ENCODE results near the gene KLF13. TPM values are rescaled to one million over a fixed set of nuclear protein-coding genes. Genes with fewer than 3 reads are reported as not detected.
A peak's percentile ranks its signal among the peaks of the same experiment; 100 is the strongest.

KLF13 gene
- polyA plus RNA-seq, 2 of the 4 experiments (the other 2 are of a cell fraction): 53.5 TPM

DNA sequence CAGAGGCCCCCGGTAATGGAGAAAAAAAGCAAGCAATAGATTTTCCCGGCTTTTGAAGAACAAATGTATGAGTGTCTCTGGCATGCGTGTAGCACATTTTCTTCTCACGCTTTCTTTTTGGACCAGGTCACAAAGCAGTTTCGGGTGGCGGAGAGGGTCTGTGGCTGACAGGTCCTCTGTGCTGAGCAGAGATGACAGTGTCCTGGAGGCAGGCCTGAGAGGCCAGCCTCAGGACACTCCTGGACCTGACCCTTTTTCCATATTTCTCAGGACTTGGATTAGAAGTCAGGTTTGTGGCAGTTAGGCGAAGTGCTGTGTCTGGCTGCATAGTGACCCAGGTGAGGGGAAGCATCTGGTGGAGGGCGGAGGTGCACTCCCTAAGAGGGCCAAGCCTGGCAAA lies 52.9 kb downstream of the KLF13 start:
- FAIRE-seq: no peak
- Histone ChIP-seq H3K9me3 (no peaks in the 10 kb centered on the region), H3K27ac (no peak overlapping the region), H3K4me3 (no peak overlapping the region), H3K4me1 (peaks cover 11% of the 10 kb centered on the region; the same call in 2 of the 3 replicates), H3K4me2 (no peak overlapping the region)
- POLR2A ChIA-PET: no interaction called here
- WGBS (ENCODE audit: missing lambda C conversion rate): 91% methylated on average over 8 of the region's 8 CpGs
- CTCF ChIA-PET: no interaction called here
- no peak for ATAC-seq
- no peak for TF ChIP-seq EP300 (IDR thresholded peaks at IDR 0.05)
- no peak for TF ChIP-seq ZSCAN20 (CRISPR knock-in tag; IDR thresholded peaks at IDR 0.05)
- no peak for TF ChIP-seq KDM5A (IDR thresholded peaks at IDR 0.05)
- no peak for TF ChIP-seq RAD21 (conservative IDR thresholded peaks at IDR 0.05 in 1 of 2, IDR thresholded peaks at IDR 0.05 in 1 of 2)
- no peak for TF ChIP-seq FOXS1 (CRISPR knock-in tag; IDR thresholded peaks at IDR 0.05)
- TF ChIP-seq POLR2AphosphoS2 (conservative IDR thresholded peaks at IDR 0.05; ENCODE audit: low read length): no peak
- TF ChIP-seq ZFP36 (IDR thresholded peaks at IDR 0.05; ENCODE audit: borderline replicate concordance, partially characterized antibody): no peak
- TF ChIP-seq TFCP2L1 (CRISPR knock-in tag; IDR thresholded peaks at IDR 0.05): no peak
- TF ChIP-seq ZC3H11A (IDR thresholded peaks at IDR 0.05): no peak
- TF ChIP-seq FOSB (CRISPR knock-in tag; IDR thresholded peaks at IDR 0.05): no peak
- no peak for TF ChIP-seq GATA3 (IDR thresholded peaks at IDR 0.05; ENCODE audit: borderline replicate concordance)
- no peak for TF ChIP-seq MAZ (IDR thresholded peaks at IDR 0.05; ENCODE audit: borderline replicate concordance, low read depth, low read length)
- TF ChIP-seq MYC (IDR thresholded peaks at IDR 0.05; ENCODE audit: borderline replicate concordance, low read length): no peak
- no peak for TF ChIP-seq PHF8 (IDR thresholded peaks at IDR 0.05; ENCODE audit: borderline replicate concordance, low read depth)
- TF ChIP-seq HOXA7 (CRISPR knock-in tag; IDR thresholded peaks at IDR 0.05): no peak
- DNase-seq (ENCODE audit: low read depth in 1 of 2, low spot score in 1 of 2): no peak

DNA sequence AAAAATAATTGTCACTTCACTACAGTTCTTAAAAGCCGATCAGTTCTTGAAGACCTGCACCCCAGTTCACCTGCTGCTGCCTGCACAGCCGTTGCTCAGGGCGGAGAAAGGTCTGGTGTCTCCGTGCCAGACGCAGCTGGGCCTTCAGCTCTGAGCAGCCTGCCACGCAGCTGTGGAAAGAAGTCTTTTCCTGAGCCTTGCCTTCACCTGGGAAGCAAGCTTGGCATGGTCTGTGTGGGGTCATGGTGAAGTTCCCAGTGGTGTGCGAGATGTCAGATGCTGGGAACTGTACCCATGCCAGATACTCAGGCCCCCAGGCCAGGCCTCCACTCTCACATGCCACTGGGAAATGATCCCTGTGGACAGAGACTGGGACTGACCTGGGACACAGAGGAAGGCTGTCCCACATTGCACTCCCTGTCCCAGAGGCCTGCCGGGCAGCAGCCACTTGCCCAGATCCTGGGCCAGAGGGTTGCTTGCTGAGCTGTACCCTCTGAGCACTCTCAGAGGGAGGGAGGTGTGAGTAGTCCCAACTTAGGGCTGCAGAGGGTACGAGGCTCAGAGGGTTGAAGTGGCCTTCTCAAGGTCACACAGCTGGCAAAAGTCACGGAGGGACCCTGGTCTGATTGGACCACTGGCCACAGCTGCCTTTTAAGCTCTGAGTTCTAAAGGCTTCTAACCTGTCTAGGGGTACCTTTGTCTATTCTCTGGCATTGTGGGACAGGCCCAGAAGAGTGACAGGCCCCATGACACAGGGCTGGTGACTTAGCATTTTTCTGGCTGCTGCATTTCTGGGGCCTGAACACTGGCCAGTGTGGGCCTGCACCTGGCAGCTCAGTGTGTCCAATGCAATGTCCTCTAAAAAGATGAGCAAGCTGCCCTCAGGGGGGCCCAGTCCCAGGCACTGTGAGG lies 55.4 kb downstream of the KLF13 start:
- FAIRE-seq (no peak), ATAC-seq (peak; percentile 25 to 49; a peak in 3 of 6 replicates), DNase-seq (ENCODE audit: low read depth in 1 of 2, low spot score in 1 of 2) (no peak)
- TF ChIP-seq MYC (IDR thresholded peaks at IDR 0.05; ENCODE audit: borderline replicate concordance, low read length) (no peak), KDM5A (IDR thresholded peaks at IDR 0.05) (no peak), MAFK (IDR thresholded peaks at IDR 0.05; ENCODE audit: partially characterized antibody) (no peak), HEYL (CRISPR knock-in tag; IDR thresholded peaks at IDR 0.05) (no peak), CHD4 (IDR thresholded peaks at IDR 0.05; ENCODE audit: borderline replicate concordance) (no peak), NPAS2 (CRISPR knock-in tag; IDR thresholded peaks at IDR 0.05; ENCODE audit: borderline replicate concordance) (no peak), CBX8 (IDR thresholded peaks at IDR 0.05) (no peak), POLR2A (IDR thresholded peaks at IDR 0.05; ENCODE audit: low read length) (no peak), EHF (CRISPR knock-in tag; IDR thresholded peaks at IDR 0.05) (no peak), NR3C1 (IDR thresholded peaks at IDR 0.05) (no peak), FOXS1 (CRISPR knock-in tag; IDR thresholded peaks at IDR 0.05) (no peak)
- TF ChIP-seq, protein P1, sequence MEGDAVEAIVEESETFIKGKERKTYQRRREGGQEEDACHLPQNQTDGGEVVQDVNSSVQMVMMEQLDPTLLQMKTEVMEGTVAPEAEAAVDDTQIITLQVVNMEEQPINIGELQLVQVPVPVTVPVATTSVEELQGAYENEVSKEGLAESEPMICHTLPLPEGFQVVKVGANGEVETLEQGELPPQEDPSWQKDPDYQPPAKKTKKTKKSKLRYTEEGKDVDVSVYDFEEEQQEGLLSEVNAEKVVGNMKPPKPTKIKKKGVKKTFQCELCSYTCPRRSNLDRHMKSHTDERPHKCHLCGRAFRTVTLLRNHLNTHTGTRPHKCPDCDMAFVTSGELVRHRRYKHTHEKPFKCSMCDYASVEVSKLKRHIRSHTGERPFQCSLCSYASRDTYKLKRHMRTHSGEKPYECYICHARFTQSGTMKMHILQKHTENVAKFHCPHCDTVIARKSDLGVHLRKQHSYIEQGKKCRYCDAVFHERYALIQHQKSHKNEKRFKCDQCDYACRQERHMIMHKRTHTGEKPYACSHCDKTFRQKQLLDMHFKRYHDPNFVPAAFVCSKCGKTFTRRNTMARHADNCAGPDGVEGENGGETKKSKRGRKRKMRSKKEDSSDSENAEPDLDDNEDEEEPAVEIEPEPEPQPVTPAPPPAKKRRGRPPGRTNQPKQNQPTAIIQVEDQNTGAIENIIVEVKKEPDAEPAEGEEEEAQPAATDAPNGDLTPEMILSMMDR (IDR thresholded peaks at IDR 0.05): no peak
- TF ChIP-seq, protein P2, sequence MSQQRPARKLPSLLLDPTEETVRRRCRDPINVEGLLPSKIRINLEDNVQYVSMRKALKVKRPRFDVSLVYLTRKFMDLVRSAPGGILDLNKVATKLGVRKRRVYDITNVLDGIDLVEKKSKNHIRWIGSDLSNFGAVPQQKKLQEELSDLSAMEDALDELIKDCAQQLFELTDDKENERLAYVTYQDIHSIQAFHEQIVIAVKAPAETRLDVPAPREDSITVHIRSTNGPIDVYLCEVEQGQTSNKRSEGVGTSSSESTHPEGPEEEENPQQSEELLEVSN (IDR thresholded peaks at IDR 0.05; ENCODE audit: borderline replicate concordance, low read depth): no peak
- TF ChIP-seq, protein P3, sequence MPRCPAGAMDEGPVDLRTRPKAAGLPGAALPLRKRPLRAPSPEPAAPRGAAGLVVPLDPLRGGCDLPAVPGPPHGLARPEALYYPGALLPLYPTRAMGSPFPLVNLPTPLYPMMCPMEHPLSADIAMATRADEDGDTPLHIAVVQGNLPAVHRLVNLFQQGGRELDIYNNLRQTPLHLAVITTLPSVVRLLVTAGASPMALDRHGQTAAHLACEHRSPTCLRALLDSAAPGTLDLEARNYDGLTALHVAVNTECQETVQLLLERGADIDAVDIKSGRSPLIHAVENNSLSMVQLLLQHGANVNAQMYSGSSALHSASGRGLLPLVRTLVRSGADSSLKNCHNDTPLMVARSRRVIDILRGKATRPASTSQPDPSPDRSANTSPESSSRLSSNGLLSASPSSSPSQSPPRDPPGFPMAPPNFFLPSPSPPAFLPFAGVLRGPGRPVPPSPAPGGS (IDR thresholded peaks at IDR 0.05): no peak
- TF ChIP-seq, protein P4, sequence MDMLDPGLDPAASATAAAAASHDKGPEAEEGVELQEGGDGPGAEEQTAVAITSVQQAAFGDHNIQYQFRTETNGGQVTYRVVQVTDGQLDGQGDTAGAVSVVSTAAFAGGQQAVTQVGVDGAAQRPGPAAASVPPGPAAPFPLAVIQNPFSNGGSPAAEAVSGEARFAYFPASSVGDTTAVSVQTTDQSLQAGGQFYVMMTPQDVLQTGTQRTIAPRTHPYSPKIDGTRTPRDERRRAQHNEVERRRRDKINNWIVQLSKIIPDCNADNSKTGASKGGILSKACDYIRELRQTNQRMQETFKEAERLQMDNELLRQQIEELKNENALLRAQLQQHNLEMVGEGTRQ (IDR thresholded peaks at IDR 0.05): no peak
- Histone ChIP-seq H3K4me1 (peaks cover 13% of the 10 kb centered on the region; the same call in 2 of the 3 replicates), H3K27ac (peak overlapping the region in 1 of 2 experiments; percentile 66; a peak in 3 of 6 replicates), H3K4me2 (no peak overlapping the region), H3K4me3 (no peak overlapping the region), H3K9me3 (no peaks in the 10 kb centered on the region)
- ChIA-PET POLR2A (interaction anchor here (0.8 to 1.0 kb wide), 2 partner anchors 10 kb away, joined by 3 read pairs; no protein-coding TSS in a partner anchor), CTCF (interaction anchor here (1.1 to 2.3 kb wide), 8 partner anchors 8 to 596 kb away, joined by 3 to 10 read pairs (median 4); no protein-coding TSS in a partner anchor)
- WGBS (ENCODE audit: missing lambda C conversion rate): 87% methylated on average over 10 of the region's 10 CpGs

Data from A549 (cell line).